ENCODE measurements around the gene STK10.

DNA sequence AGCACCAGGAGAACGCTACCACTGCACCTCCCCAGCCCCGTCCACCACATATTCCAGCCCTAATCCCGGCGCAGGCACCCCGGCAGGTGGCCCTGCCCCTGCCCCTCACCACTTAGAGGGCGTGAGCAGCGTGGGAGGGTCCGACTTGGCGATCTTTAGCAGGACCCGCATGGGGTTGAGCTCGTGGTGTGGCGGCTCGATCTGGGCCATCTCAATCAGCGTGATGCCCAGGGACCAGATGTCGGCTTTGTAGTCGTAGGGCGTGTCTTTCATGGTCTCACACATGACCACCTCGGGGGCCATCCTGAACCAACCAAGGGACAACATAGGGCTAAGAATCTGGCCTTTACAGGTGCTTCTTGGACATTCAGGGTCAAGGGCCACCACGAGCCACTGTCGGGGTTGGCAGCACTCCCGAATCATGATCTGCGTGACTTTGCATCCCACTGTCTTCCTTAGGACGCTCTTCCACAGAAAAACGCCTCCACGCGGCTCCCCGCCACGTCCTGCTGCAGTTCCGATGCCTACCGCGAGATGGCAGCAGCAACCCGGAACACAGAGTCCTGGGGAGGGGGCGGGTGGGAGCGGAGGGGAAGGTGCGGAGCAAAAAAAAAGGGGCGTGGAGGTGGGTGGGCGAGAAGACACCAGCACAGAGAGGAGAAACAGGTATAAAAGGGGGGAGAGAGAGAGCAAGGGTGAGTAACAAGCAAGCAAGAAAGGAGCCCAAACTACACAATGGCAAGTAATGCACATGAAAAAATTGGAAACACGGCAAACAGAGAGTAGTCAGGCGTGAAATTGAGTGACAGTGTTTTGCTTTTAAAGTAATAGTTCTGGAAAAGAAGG, 81.3 kb downstream of the STK10 start:
- no peak for TF ChIP-seq CSDC2 (CRISPR knock-in tag; IDR thresholded peaks at IDR 0.05)
- TF ChIP-seq, protein P1, sequence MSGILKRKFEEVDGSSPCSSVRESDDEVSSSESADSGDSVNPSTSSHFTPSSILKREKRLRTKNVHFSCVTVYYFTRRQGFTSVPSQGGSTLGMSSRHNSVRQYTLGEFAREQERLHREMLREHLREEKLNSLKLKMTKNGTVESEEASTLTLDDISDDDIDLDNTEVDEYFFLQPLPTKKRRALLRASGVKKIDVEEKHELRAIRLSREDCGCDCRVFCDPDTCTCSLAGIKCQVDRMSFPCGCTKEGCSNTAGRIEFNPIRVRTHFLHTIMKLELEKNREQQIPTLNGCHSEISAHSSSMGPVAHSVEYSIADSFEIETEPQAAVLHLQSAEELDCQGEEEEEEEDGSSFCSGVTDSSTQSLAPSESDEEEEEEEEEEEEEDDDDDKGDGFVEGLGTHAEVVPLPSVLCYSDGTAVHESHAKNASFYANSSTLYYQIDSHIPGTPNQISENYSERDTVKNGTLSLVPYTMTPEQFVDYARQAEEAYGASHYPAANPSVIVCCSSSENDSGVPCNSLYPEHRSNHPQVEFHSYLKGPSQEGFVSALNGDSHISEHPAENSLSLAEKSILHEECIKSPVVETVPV (CRISPR knock-in tag; IDR thresholded peaks at IDR 0.05): no peak
- TF ChIP-seq, protein P2, sequence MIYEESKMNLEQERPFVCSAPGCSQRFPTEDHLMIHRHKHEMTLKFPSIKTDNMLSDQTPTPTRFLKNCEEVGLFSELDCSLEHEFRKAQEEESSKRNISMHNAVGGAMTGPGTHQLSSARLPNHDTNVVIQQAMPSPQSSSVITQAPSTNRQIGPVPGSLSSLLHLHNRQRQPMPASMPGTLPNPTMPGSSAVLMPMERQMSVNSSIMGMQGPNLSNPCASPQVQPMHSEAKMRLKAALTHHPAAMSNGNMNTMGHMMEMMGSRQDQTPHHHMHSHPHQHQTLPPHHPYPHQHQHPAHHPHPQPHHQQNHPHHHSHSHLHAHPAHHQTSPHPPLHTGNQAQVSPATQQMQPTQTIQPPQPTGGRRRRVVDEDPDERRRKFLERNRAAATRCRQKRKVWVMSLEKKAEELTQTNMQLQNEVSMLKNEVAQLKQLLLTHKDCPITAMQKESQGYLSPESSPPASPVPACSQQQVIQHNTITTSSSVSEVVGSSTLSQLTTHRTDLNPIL (CRISPR knock-in tag; IDR thresholded peaks at IDR 0.05; ENCODE audit: low read depth): no peak
- TF ChIP-seq ARNTL (CRISPR knock-in tag; IDR thresholded peaks at IDR 0.05; ENCODE audit: borderline replicate concordance, low read depth): no peak
- TF ChIP-seq RARB (CRISPR knock-in tag; IDR thresholded peaks at IDR 0.05): no peak
- no peak for TF ChIP-seq ZFP3 (CRISPR knock-in tag; IDR thresholded peaks at IDR 0.05)
- no peak for TF ChIP-seq ZNF8 (CRISPR knock-in tag; IDR thresholded peaks at IDR 0.05)
- TF ChIP-seq TOX (CRISPR knock-in tag; IDR thresholded peaks at IDR 0.05; ENCODE audit: borderline replicate concordance): no peak
